Fibroblast of skin of left quadriceps (primary cell): ENCODE results near the gene RTN4RL1.

Source experiments
- DNase-seq, 2 experiments: peaks; one replicate each; pipeline ENCODE4 v3.0.0-alpha.2; 2013; ENCODE audit warnings: low read depth in 2 of 2

RTN4RL1 gene

DNA sequence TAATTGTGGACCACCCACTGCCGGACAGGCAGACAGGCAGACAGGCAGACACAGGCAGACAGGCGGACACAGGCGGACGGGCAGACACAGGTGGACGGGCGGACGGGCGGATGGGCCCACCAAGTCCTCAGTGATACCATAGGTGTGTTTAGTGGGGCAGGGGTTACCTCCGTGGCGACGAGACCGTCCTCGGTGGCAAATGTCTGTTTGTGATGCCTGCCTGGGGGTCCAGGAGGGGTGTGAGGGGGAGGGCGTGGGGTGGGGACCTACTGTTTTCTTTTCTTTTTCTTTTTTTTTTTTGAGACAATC lies 76.7 kb downstream of the RTN4RL1 start:
- DNase-seq, result no peak

DNA sequence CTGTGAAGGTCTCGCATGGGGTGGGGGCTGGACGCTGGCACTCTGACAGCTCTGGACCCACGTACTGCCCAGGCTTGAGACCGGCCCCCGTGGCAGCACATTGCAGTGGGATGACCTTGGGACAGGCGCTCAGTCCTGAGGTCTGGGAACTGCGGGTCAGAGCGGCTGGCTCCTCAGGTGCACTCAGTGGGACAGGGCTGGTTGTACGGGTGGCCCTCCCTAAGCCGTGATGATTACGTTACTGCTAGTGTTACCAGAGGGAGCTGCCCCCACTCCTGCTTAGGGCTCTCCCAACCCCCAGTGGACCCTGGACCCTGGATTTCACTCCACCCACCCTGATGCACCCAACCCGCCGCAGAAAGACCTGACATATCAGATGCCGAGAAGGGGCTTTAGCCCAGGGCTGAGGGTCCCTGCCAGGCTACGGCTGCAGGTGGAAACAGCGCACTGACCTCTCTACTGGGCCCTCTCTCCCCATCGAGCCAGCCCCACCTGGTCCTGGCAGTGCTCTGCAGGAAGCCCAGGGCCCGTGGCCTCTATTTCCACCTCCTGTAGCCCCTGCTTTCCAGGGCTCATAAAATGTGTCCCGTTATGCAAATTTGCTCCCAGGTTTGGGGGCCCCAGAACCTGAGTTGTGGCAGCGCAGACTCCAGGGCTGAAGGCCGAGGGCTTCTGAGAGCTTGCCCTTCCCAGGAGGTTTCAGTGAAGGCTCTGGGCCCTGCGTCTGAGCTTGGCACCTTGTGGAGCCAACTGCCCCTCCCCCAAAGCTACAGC lies 77.2 kb downstream of the RTN4RL1 start:
- DNase-seq, result no peak

GRCh38 chr17:1947229-1947742 lies 77.8 kb downstream of the RTN4RL1 start:
- DNase-seq, result no peak

- DNase-seq, result no peak
These were observed 78.9 kb downstream of the RTN4RL1 start for GRCh38 chr17:1946021-1946932.

DNA sequence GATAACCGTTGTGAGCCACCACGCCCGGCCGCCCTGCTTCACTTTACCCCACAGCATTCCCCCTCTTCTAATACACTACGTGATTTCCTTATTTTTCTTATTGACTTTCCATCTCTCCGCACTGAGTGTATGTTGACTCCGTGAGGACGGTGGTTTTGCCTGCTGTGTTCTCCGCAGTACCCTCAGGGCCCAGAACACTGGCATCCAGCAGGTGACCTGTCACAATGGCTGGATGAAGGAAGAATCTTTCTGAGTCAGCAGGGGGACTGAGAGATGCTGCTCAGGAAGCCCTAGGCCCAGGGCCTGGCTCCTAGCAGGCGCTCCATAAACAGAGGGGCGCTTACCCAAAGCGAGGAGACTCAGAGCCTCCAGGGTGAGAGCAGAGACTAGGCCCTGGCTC lies 79.5 kb downstream of the RTN4RL1 start:
- DNase-seq, result no peak

DNA sequence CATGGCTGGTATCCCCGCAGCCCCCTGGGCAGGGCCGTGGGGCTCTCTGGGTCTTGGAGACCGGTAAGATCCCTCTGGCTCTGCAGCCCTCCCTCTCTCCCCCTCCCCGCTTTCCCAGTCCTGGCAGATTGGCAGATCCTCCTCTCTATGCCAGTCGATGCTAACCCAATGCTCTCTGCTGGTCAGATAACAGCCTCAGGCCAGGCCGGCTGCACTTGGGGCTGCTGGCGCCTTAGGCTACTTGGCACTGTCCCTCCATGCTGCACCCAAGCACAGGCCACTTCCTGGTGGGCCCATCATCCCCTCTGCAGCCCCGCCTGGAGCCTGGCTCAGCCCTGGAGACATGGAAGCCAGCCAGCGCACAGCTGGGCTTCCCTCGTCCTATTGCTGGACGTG lies 81.7 kb downstream of the RTN4RL1 start:
- DNase-seq, result no peak

GRCh38 chr17:1942666-1943435 lies 82.3 kb downstream of the RTN4RL1 start:
- no peak for DNase-seq

DNA sequence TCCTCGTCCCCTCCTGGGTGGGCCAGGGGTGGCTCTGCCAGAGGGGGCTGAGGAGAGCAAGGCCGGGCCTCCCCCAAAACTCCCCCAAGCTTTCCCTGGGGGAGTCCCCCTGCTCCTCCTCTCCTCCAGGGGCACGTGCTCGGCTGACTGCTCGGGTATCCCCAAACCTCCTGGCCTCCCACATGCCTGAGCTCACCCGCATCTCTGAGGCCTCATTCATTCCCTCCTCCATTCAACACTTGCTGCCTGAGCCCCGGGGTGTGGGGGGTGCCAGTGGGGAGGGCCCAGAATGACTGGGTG lies 83.1 kb downstream of the RTN4RL1 start:
- no peak for DNase-seq

DNA sequence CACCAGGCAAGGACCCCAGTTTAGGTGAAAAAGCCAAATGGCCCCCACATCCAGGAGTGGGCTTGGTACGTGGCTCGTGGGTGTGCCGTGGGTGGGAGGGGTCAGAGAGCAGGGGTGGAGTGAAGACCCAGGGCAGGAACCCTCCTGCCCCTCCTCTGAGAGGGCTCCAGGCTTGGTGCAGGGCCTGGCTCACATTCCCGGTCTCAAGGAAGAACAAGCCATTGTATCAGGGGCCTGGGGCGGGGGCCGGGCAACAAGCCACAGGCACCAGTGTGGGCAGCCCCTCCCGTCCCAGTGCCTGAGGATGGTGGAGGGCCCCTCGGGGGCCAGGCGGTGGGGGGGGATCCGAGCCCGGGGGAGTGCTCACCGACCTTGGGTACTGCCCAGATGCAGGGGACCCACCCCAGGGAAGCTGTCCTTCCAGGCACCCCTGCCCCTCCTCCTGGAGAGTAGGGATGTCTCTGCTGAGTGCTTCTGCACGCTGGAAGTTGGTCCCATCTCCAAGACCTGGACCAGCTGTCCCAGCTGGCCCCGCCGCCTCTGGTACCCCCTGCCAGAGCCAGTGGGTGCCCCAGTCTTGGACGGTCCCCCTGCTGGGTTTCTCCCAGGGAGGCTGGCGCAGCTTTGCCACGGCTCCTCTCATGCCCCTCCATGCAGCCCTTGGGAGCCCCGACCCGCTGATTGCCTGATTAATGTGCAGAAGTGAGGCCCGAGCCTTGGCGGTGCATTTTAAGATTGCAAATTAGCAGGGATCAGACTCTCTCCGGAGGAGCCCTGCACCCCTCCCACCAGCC lies 83.7 kb downstream of the RTN4RL1 start:
- no peak for DNase-seq

- no peak for DNase-seq
These were observed 84.3 kb downstream of the RTN4RL1 start for GRCh38 chr17:1940810-1941185.

DNA sequence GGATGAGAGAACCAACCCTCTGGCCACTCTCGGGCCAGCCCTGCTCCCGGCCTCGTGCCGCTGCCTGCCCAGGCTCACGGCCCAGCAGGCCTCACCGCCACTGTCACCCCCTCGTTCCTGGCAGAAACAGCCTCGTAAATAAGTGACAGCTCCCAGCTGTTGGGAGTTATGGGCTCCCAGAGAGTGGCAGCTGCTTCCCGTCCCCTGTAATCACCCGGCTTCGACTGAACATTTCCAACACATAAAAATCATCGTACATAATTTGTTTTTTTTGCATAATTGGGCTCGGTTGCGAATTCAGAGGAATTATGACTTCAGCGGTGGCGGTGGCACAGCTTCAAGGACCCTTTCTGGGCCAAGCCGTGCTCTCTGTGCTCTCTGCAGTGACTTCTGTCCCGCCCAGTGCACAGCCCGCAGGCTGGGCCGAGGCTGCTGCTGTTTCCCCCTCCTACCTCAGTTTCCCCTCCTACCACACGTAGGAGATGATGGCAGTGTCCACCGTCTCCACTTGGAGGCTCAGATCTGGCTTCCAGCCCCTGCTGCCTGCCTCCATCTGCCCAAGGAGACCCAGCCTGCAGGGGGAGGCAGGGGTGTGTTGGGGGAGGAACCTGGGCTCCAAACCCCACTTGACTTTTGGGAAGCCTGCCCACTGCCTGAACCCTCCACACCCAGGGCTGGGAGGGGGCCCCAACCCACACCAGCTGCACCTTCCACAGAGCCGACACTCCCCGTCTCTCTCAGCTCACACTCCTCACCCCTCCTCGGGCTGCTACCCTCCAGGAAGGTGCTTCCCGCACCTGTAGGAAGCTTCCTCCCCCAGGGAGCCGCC lies 84.9 kb downstream of the RTN4RL1 start:
- no peak for DNase-seq

DNA sequence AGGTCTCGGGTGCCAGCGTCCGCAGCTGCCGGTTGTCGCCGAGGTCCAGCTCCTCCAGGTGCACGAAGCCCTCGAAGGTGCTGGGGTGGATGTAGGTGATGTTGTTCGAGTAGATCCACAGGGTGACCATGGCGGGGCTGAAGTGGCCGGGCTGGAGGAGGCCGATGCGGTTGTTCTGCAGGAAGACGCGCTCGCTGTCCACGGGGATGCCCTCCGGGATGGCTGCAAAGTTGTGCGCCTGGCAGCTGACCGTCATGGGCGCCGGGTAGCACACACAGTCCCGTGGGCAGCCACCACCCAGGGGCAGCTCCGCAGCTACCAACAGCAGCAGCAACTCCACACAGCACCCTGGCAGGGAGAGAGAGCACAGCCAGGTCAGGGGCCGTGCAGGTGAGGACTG lies 87.7 kb downstream of the RTN4RL1 start:
- DNase-seq, result no peak

DNA sequence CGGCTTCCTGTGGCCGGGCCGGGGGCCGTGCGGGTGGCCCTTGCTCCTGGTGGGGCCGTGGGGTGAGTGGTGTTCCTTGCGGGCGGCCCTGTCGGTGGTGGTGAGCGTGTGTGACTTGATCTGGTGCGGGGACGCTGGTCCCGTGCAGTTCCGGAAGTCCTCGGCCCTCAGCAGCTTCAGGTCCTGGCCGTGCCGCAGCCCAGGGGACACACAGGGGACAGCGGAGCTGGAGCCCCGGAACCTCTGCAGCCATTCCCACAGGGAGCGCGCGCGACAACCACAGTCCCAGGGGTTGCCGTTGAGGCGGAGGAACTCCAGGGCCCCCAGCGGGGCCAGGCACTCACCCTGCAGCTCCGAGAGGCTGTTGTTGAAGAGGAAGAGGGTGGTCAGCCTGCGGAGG lies 88.4 kb downstream of the RTN4RL1 start:
- no peak for DNase-seq

- DNase-seq, result no peak
These were observed 90.2 kb downstream of the RTN4RL1 start for GRCh38 chr17:1934901-1935300.

DNA sequence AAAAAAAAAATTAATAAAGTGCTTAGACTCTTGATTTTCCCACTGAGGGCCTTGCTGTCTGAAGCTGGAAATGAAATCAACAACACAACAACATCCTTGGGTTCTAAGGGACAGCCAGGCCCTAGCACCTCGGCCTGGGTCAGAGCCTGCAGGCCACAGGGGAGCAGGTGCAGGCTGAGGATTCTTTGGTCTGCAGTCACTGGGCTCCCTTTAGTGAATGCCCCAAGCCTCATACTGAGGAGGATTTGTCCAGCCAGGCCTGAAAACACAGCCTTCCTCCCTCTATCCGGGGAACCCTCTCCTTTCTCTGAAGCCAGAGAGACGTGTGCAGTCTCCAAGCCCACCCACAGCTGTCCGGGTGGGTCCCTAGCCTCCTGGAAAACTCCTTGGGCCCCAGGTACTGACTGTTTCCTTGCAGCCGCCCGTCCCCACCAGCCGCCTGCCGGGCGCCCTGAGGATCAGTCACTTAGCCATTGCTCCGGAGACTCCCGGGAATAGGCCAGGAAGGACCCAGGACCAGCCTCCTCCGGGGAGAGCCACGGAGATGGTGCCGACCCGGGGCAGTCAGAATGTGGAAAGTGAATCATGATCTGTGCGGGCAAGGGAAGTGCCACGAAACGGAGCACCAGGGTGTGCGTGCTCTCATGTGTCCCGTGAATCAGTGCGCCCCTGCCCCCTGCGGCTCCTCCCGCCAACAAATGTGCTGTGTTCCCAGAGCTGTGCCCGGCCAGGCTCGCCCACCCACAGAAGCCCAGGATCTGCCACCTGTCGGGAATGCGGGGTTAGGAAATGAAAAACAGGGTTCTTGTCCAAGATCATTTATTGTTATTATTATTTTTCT lies 91.0 kb downstream of the RTN4RL1 start:
- no peak for DNase-seq

GRCh38 chr17:1931844-1932579 lies 93.1 kb downstream of the RTN4RL1 start:
- no peak for DNase-seq

- DNase-seq, result no peak
These were observed 94.8 kb downstream of the RTN4RL1 start for GRCh38 chr17:1930337-1930645.

DNA sequence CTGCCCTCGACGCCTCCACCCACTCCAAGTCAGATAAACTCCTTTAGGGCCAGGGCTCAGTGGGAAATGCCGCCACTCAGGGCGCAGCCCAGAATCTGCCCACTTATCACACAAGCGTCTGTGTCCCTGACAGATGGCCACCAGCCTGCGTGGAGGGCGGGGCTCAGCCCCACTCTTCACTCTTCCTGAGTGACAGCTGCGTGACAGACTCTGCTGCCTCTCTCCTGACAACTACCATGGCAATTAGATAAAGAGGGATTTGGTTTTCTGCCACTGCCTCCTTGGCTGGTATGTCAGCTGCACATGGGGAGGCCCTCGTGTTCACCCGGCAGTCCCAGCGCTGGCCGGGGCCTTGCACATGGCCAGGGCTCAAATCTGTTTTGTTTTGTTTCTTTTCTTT lies 96.2 kb downstream of the RTN4RL1 start:
- DNase-seq, result no peak

DNA sequence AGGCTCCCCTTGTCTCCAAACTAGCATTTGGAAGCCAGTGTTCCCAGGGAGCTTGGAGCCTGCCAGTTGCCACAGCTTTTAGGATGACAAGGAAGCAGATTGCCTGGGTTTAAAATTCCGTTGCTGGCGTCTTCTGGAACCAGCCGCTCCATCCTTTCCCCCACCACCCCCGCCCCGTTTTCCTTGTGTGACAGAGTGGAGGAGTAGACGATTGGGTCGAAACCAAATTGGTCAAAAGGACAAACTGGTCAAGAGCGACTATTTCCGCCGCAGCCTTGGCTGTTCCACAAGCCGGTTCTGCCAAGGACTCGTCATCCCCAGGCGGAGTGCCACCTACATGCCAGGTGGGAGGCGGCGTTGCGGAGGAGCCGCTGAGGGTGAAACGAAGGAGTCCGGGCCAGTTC lies 104.2 kb downstream of the RTN4RL1 start:
- DNase-seq, result no peak
